SJCRH30 (cell line): Measurements from ENCODE around the gene AMH. TPM values are rescaled to one million over a fixed set of nuclear protein-coding genes. Genes with fewer than 3 reads are reported as not detected.

ENCODE experiments used
- DNase-seq, 2 experiments: peaks; one replicate each; pipeline ENCODE4 v3.0.0-alpha.2; 2015 to 2020
- H3K27ac ChIP-seq: fragments of 250-450 bp; sonication (Bioruptor Pico); 2 replicates; pipeline ENCODE4 v1.5.1; 2020; ENCODE audit warnings: mild to moderate bottlenecking, moderate library complexity
- H3K27me3 ChIP-seq: fragments of 250-450 bp; sonication (Bioruptor Pico); 2 replicates; pipeline ENCODE4 v1.5.1; 2020; ENCODE audit warnings: mild to moderate bottlenecking, moderate library complexity
- H3K36me3 ChIP-seq: fragments of 250-450 bp; sonication (Bioruptor Pico); 2 replicates; pipeline ENCODE4 v1.5.1; 2020; ENCODE audit warnings: mild to moderate bottlenecking, moderate library complexity
- H3K4me1 ChIP-seq: fragments of 250-450 bp; sonication (Bioruptor Pico); 2 replicates; pipeline ENCODE4 v1.5.1; 2020; ENCODE audit warnings: mild to moderate bottlenecking, moderate library complexity
- H3K4me3 ChIP-seq: fragments of 250-450 bp; sonication (Bioruptor Pico); 2 replicates; pipeline ENCODE4 v1.5.1; 2020; ENCODE audit warnings: mild to moderate bottlenecking, moderate library complexity
- H3K9me3 ChIP-seq: fragments of 250-450 bp; sonication (Bioruptor Pico); replicated peaks from 2 replicates; pipeline ENCODE4 v1.5.1; 2020; ENCODE audit warnings: mild to moderate bottlenecking, moderate library complexity
- total RNA-seq: library from RNA; depleted of rRNA; stranded (reverse); fragments of >200 nt; shearing (Covaris generic); gene quantifications from 2 replicates; pipeline ENCODE4 v1.2.3, GENCODE V29; 2014

Gene AMH
- total RNA-seq, 1 experiment from 2014 or later: 11.5 TPM

- peaks cover 16% of the 10 kb centered on the region for H3K4me1 ChIP-seq
Measured at GRCh38 chr19:2255982-2256685, 7.0 kb downstream of the AMH start, which contains the start of gene JSRP1. TSS of gene JSRP1 (minus strand) at chr19:2256417. CDS start at chr19:2255314, 1,103 bp downstream.

DNA sequence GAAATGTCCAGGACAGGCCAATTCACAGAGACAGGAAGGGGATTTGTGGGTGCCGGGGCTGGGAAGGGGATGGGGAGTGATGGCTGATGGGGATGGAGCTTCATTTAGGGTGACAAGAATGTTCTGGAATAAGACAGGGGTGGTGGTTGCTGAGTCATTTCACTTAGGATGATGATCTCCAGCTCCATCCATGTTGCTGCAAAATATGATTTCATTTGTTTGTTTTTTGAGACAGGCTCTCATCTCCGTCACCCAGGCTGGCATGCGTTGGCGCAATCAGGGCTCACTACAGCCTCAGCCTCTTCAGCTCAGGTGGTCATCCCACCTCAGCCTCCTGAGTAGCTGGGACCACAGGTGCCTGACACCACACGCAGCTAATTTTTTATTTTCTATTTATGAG, 10.2 kb downstream of the AMH start:
- Histone ChIP-seq H3K27ac (no peak overlapping the region), H3K4me1 (peaks cover 16% of the 10 kb centered on the region), H3K4me3 (no peak overlapping the region), H3K27me3 (no peaks in the 10 kb centered on the region), H3K9me3 (no peaks in the 10 kb centered on the region), H3K36me3 (no peaks in the 10 kb centered on the region)
- no peak for DNase-seq

More at GRCh38 chr19:2255982-2256685, 7.0 kb downstream of the AMH start, which contains the start of gene JSRP1:
- Histone ChIP-seq H3K27me3 (no peaks in the 10 kb centered on the region), H3K36me3 (peaks cover 15% of the 10 kb centered on the region), H3K9me3 (no peaks in the 10 kb centered on the region), H3K27ac (peak within 1 kb of the TSS; percentile 96), H3K4me3 (peak within 1 kb of the TSS; percentile 64)
- peak; percentile 99 for DNase-seq

- H3K27ac ChIP-seq: no peak overlapping the region
- H3K27me3 ChIP-seq: no peaks in the 10 kb centered on the region
- no peaks in the 10 kb centered on the region for H3K36me3 ChIP-seq
- H3K9me3 ChIP-seq: no peaks in the 10 kb centered on the region
- H3K4me3 ChIP-seq: no peak overlapping the region
- peaks cover 10% of the 10 kb centered on the region; the same call in 1 of the 2 replicates for H3K4me1 ChIP-seq
- no peak for DNase-seq
Measured at GRCh38 chr19:2260341-2260805, 11.2 kb downstream of the AMH start.

- Histone ChIP-seq H3K4me1 (peaks cover 7% of the 10 kb centered on the region; the same call in 1 of the 2 replicates), H3K9me3 (no peaks in the 10 kb centered on the region), H3K27ac (no peak overlapping the region)
Measured at GRCh38 chr19:2261438-2262172, 12.5 kb downstream of the AMH start.

GRCh38 chr19:2266183-2266993, 17.3 kb downstream of the AMH start:
- H3K27me3 ChIP-seq: no peaks in the 10 kb centered on the region
- peaks cover 9% of the 10 kb centered on the region for H3K36me3 ChIP-seq
- peak; percentile 74 to 76 for DNase-seq
- H3K4me1 ChIP-seq: peaks cover 8% of the 10 kb centered on the region; the same call in 1 of the 2 replicates
- H3K27ac ChIP-seq: no peak overlapping the region
- no peak overlapping the region for H3K4me3 ChIP-seq
- H3K9me3 ChIP-seq: no peaks in the 10 kb centered on the region

More at GRCh38 chr19:2261438-2262172, 12.5 kb downstream of the AMH start:
- H3K4me3 ChIP-seq: no peak overlapping the region
- H3K27me3 ChIP-seq: no peaks in the 10 kb centered on the region
- no peaks in the 10 kb centered on the region for H3K36me3 ChIP-seq
- peak in 1 of 2 experiments; percentile 54 for DNase-seq

GRCh38 chr19:2268480-2268830, 19.3 kb downstream of the AMH start:
- DNase-seq: no peak
- H3K9me3 ChIP-seq: no peaks in the 10 kb centered on the region
- H3K4me1 ChIP-seq: peaks cover 12% of the 10 kb centered on the region; the same call in 1 of the 2 replicates
- peaks cover 29% of the 10 kb centered on the region for H3K36me3 ChIP-seq
- H3K27me3 ChIP-seq: no peaks in the 10 kb centered on the region
- H3K27ac ChIP-seq: no peak overlapping the region
- H3K4me3 ChIP-seq: peak overlapping the region; percentile 100

- H3K4me3 ChIP-seq: peak overlapping the region; percentile 100
- peaks cover 29% of the 10 kb centered on the region for H3K36me3 ChIP-seq
- no peaks in the 10 kb centered on the region for H3K9me3 ChIP-seq
- no peak for DNase-seq
- H3K27ac ChIP-seq: peak overlapping the region; percentile 30; the same call in 1 of the 2 replicates
- H3K27me3 ChIP-seq: no peaks in the 10 kb centered on the region
- H3K4me1 ChIP-seq: peaks cover 12% of the 10 kb centered on the region; the same call in 1 of the 2 replicates
Measured at GRCh38 chr19:2268861-2269243, 19.7 kb downstream of the AMH start.

GRCh38 chr19:2269244-2270156, 20.4 kb downstream of the AMH start:
- DNase-seq: peak; percentile 97
- H3K36me3 ChIP-seq: peaks cover 31% of the 10 kb centered on the region

DNA sequence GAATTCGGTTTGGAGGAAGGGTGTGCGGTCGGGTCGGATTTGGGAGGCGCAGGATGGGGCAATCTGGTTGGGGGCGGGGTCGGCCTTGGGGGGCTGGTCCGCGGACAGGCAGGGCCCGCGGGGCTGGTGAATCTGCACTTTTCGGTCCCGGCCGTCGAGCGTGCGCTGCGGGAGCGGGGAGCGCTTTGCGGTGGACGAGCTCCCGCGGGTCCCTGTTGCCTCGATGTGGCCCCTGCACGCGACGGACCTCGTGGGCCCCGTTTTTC, 21.0 kb downstream of the AMH start:
- Histone ChIP-seq H3K36me3 (peaks cover 31% of the 10 kb centered on the region), H3K27me3 (no peaks in the 10 kb centered on the region), H3K4me1 (peaks cover 12% of the 10 kb centered on the region; the same call in 1 of the 2 replicates), H3K9me3 (no peaks in the 10 kb centered on the region), H3K4me3 (peak overlapping the region; percentile 100), H3K27ac (peak overlapping the region; percentile 80)
- DNase-seq: no peak

More at GRCh38 chr19:2269244-2270156, 20.4 kb downstream of the AMH start:
- Histone ChIP-seq H3K27ac (peak overlapping the region; percentile 80), H3K9me3 (no peaks in the 10 kb centered on the region), H3K4me1 (peaks cover 12% of the 10 kb centered on the region; the same call in 1 of the 2 replicates), H3K27me3 (no peaks in the 10 kb centered on the region), H3K4me3 (peak overlapping the region; percentile 100)

- Histone ChIP-seq H3K9me3 (no peaks in the 10 kb centered on the region), H3K4me1 (peaks cover 12% of the 10 kb centered on the region; the same call in 1 of the 2 replicates), H3K36me3 (peaks cover 36% of the 10 kb centered on the region), H3K27ac (peak overlapping the region; percentile 80), H3K4me3 (peak overlapping the region; percentile 100), H3K27me3 (no peaks in the 10 kb centered on the region)
- DNase-seq: peak; percentile 65 to 70
Measured at GRCh38 chr19:2270423-2271233, 21.5 kb downstream of the AMH start.

GRCh38 chr19:2271234-2272103, 22.3 kb downstream of the AMH start:
- H3K4me3 ChIP-seq: peak overlapping the region; percentile 100
- DNase-seq: no peak
- no peaks in the 10 kb centered on the region for H3K9me3 ChIP-seq
- H3K4me1 ChIP-seq: peaks cover 11% of the 10 kb centered on the region; the same call in 1 of the 2 replicates
- H3K27ac ChIP-seq: peak overlapping the region; percentile 80; the same call in 1 of the 2 replicates
- peaks cover 36% of the 10 kb centered on the region for H3K36me3 ChIP-seq
- no peaks in the 10 kb centered on the region for H3K27me3 ChIP-seq
